DND-41 (cell line): ENCODE data around the gene DUSP10.

Experiments used
- ATAC-seq: fragments of 200-7000 bp; cut with Tn5 transposase; 3 replicates; pipeline ENCODE4 v1.9.1; 2021; ENCODE audit warnings: low read depth; ENCODE audit not compliant: insufficient read depth
- DNase-seq: peaks from one replicate; pipeline ENCODE4 v3.0.0-alpha.2; 2020
- H2AFZ ChIP-seq: 2 replicates; pipeline ENCODE4 v1.6.0; 2012; ENCODE audit warnings: low read depth, low read length
- H3K27ac ChIP-seq: 2 replicates; pipeline ENCODE4 v1.5.1; 2012; ENCODE audit warnings: low read length, inconsistent platforms
- H3K27me3 ChIP-seq: fragments of 200-600 bp; sonication (generic); 2 replicates; pipeline ENCODE4 v1.6.0; 2012; ENCODE audit warnings: low read length, mild to moderate bottlenecking, inconsistent platforms; ENCODE audit not compliant: insufficient read depth, poor library complexity
- H3K36me3 ChIP-seq: 2 replicates; pipeline ENCODE4 v1.5.1; 2012; ENCODE audit warnings: low read length, inconsistent platforms; ENCODE audit not compliant: insufficient read depth
- H3K4me1 ChIP-seq: 2 replicates; pipeline ENCODE4 v1.5.1; 2012; ENCODE audit warnings: mild to moderate bottlenecking, low read length; ENCODE audit not compliant: insufficient read depth
- H3K4me2 ChIP-seq: 2 replicates; pipeline ENCODE4 v1.6.0; 2012; ENCODE audit warnings: mild to moderate bottlenecking, moderate library complexity, low read length, inconsistent platforms; ENCODE audit not compliant: insufficient read depth
- H3K4me3 ChIP-seq, 2 experiments: fragments of 200-600 bp in 1 of 2; shearing (Covaris generic) in 1 of 2; 2 replicates each; pipeline ENCODE4 v1.5.1; 2012 to 2016; ENCODE audit warnings: inconsistent platforms in 2 of 2, low read length in 2 of 2, mild to moderate bottlenecking in 2 of 2, low read depth in 1 of 2, moderate library complexity in 1 of 2
- H3K79me2 ChIP-seq: 2 replicates; pipeline ENCODE4 v1.6.0; 2012; ENCODE audit warnings: low read length, inconsistent platforms; ENCODE audit not compliant: insufficient read depth
- H3K9ac ChIP-seq: 2 replicates; pipeline ENCODE4 v1.6.0; 2012; ENCODE audit warnings: low read depth, mild to moderate bottlenecking, inconsistent platforms, low read length, moderate library complexity
- H3K9me3 ChIP-seq: 2 replicates; pipeline ENCODE4 v1.5.1; 2012; ENCODE audit warnings: low read length, moderate library complexity, mild to moderate bottlenecking, inconsistent platforms; ENCODE audit not compliant: insufficient read depth, severe bottlenecking
- H4K20me1 ChIP-seq: 2 replicates; pipeline ENCODE4 v1.6.0; 2012; ENCODE audit warnings: low read length; ENCODE audit not compliant: insufficient read depth
- CTCF ChIP-seq: IDR thresholded peaks from 2 replicates; pipeline ENCODE4 v1.5.1; 2012; ENCODE audit warnings: borderline replicate concordance, low read length, moderate library complexity, mild to moderate bottlenecking; ENCODE audit not compliant: poor library complexity, severe bottlenecking; ENCODE audit errors: extremely low read depth
- EZH2 ChIP-seq: IDR thresholded peaks from 3 replicates; pipeline ENCODE4 v1.6.1; 2012; ENCODE audit warnings: borderline replicate concordance, low read depth, mild to moderate bottlenecking, moderate library complexity, low read length, inconsistent platforms; ENCODE audit not compliant: severe bottlenecking

Gene DUSP10

GRCh38 chr1:221723018-221723847 lies 18.7 kb downstream of the DUSP10 start:
- DNase-seq, result no peak
- Histone ChIP-seq H3K27ac (no peak overlapping the region), H3K79me2 (no peaks in the 10 kb centered on the region), H3K9ac (no peak overlapping the region), H2AFZ (no peak overlapping the region), H3K9me3 (peaks cover 11% of the 10 kb centered on the region), H3K4me3 (no peak overlapping the region), H4K20me1 (no peaks in the 10 kb centered on the region), H3K36me3 (peaks cover 9% of the 10 kb centered on the region; the same call in 1 of the 2 replicates), H3K4me1 (peaks cover 22% of the 10 kb centered on the region; the same call in 1 of the 2 replicates), H3K27me3 (no peaks in the 10 kb centered on the region), H3K4me2 (no peak overlapping the region)
- no peak for TF ChIP-seq EZH2
- no peak for TF ChIP-seq CTCF
- ATAC-seq, result no peak

GRCh38 chr1:221722254-221723017 lies 19.5 kb downstream of the DUSP10 start:
- Histone ChIP-seq H3K36me3 (peaks cover 9% of the 10 kb centered on the region; the same call in 1 of the 2 replicates), H3K4me1 (peaks cover 17% of the 10 kb centered on the region; the same call in 1 of the 2 replicates), H3K4me2 (no peak overlapping the region), H3K79me2 (no peaks in the 10 kb centered on the region), H4K20me1 (no peaks in the 10 kb centered on the region), H3K9me3 (peaks cover 11% of the 10 kb centered on the region), H3K4me3 (no peak overlapping the region), H3K27ac (no peak overlapping the region), H2AFZ (no peak overlapping the region), H3K27me3 (no peaks in the 10 kb centered on the region), H3K9ac (no peak overlapping the region)
- ATAC-seq (no peak), DNase-seq (no peak)
- TF ChIP-seq CTCF (no peak), EZH2 (no peak)

DNA sequence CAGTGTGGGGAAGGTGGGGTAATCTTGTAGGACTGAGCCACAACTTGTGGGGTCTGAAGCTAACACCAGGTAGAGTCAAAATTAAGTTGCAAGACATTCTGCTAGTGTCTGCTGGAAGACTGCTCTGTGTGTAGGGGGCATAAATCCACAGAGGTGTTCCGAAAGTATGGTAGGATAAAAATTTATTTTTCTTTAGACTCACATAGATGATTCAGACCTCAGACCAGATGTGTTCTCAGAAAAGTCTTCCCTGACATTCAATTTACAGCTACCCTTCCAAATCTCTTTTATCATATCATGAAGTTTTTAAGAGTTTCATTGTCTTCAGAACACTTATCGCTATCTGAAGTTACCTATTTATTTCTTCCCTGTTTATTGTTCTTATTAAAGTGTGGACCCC lies 21.3 kb downstream of the DUSP10 start:
- H3K27me3 ChIP-seq, result no peaks in the 10 kb centered on the region
- no peaks in the 10 kb centered on the region for H4K20me1 ChIP-seq
- no peaks in the 10 kb centered on the region for H3K4me1 ChIP-seq
- no peak overlapping the region for H3K4me3 ChIP-seq
- no peak overlapping the region for H3K27ac ChIP-seq
- peaks cover 11% of the 10 kb centered on the region for H3K9me3 ChIP-seq
- no peak overlapping the region for H3K9ac ChIP-seq
- ATAC-seq (no peak), DNase-seq (no peak)
- H2AFZ ChIP-seq, result no peak overlapping the region
- H3K36me3 ChIP-seq, result peaks cover 9% of the 10 kb centered on the region; the same call in 1 of the 2 replicates
- TF ChIP-seq EZH2, result no peak
- no peak for TF ChIP-seq CTCF
- H3K4me2 ChIP-seq, result no peak overlapping the region
- no peaks in the 10 kb centered on the region; the same call in 1 of the 2 replicates for H3K79me2 ChIP-seq
